ENCODE data around the gene MIP. TPM values are rescaled to one million over a fixed set of nuclear protein-coding genes. Genes with fewer than 3 reads are reported as not detected.
A peak's percentile ranks its signal among the peaks of the same experiment; 100 is the strongest.

The MIP gene
- total and polyA plus RNA-seq, 2 donors (not counting 3 experiments of a cell fraction or from before 2014, with no cell fraction given): 0.18 TPM; not detected in 1

DNA sequence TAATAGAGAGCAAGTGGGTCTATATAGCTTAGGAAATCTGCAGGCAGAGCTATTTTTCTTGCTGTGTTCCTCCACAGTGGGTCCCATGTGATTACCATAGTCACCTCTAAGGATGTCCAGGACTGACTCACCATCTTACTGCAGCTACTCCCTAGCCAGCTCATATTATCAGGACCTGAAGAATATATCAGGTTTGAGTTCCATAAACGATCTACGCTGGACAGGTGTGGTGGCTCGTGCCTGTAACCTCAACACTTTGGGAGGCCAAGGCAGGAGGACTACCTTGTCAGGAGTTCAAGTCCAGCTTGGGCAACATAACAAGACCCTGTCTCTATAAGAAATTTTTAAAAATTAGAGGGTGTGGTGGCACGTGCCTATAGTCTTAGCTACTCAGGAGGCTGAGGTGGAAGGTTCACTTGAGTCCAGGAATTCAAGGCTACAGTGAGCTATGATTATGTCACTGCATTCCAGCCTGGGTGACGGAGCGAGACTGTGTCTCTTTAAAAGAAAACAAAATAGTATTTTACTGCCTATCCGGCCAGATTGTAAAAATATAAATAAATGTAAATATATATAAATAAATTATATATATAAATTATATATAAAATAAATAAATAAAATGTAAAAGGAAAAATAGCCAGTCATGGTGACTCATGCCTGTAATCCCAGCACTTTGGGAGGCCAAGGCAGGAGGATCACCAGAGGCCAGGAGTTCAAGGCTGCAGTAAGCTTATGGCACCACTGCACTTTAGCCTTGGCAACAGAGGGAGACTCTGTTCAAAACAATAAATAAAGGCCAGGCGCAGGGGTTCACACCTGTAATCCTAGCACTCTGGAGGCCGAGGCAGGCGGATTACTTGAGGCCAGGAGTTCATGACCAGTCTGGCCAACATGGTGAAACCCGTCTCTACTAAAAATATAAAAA, 7.0 kb upstream of the MIP start:
- intact Hi-C loops (cut with micrococcal nuclease) (loop anchor here (5.0 kb wide), 1 partner anchor 194 kb away; the partner anchor contains the start of gene COQ10A), dilution Hi-C loops (cut with MboI; ENCODE audit: extremely low pct_ligation_motif_present, low sequenced_read_pairs) (no loop called here)
- Histone ChIP-seq H3K36me3 (ENCODE audit: control insufficient read depth in 2 of 2, extremely low read depth in 1 of 2, insufficient read depth in 2 of 2, low read length in 2 of 2) (no peaks in the 10 kb centered on the region), H3K27me3 (ENCODE audit: control insufficient read depth in 2 of 2, insufficient read depth in 2 of 2, low read length in 2 of 2) (no peaks in the 10 kb centered on the region), H3K9me1 (replicated peaks; ENCODE audit: control insufficient read depth, extremely low read depth, insufficient read depth, low read length) (no peaks in the 10 kb centered on the region), H3K4me1 (ENCODE audit: control insufficient read depth, extremely low read depth, insufficient read depth, low read length) (no peaks in the 10 kb centered on the region), H3K4me2 (ENCODE audit: insufficient read depth, low read length) (no peak overlapping the region), H3K4me3 (replicated peaks in 1 of 3; ENCODE audit: insufficient read depth in 1 of 3, low read depth in 1 of 3, low read length in 3 of 3) (no peak overlapping the region), H3K79me2 (ENCODE audit: control insufficient read depth, insufficient read depth, low read length) (no peaks in the 10 kb centered on the region), H3K9me3 (replicated peaks; ENCODE audit: control insufficient read depth, insufficient read depth, low read length) (no peaks in the 10 kb centered on the region), H3K9ac (replicated peaks; ENCODE audit: extremely low read depth, insufficient read depth, low read length) (no peak overlapping the region), H4K20me1 (replicated peaks; ENCODE audit: control insufficient read depth, extremely low read depth, insufficient read depth, low read length) (no peaks in the 10 kb centered on the region), H3K27ac (ENCODE audit: insufficient read depth, low read depth, low read length) (no peak overlapping the region), H2AFZ (ENCODE audit: low read depth, low read length) (peak overlapping the region; percentile 34)
- TF ChIP-seq, protein P1, sequence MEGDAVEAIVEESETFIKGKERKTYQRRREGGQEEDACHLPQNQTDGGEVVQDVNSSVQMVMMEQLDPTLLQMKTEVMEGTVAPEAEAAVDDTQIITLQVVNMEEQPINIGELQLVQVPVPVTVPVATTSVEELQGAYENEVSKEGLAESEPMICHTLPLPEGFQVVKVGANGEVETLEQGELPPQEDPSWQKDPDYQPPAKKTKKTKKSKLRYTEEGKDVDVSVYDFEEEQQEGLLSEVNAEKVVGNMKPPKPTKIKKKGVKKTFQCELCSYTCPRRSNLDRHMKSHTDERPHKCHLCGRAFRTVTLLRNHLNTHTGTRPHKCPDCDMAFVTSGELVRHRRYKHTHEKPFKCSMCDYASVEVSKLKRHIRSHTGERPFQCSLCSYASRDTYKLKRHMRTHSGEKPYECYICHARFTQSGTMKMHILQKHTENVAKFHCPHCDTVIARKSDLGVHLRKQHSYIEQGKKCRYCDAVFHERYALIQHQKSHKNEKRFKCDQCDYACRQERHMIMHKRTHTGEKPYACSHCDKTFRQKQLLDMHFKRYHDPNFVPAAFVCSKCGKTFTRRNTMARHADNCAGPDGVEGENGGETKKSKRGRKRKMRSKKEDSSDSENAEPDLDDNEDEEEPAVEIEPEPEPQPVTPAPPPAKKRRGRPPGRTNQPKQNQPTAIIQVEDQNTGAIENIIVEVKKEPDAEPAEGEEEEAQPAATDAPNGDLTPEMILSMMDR (IDR thresholded peaks at IDR 0.05; ENCODE audit: extremely low read depth in 1 of 2, insufficient read depth in 1 of 2, low read depth in 1 of 2, low read length in 2 of 2): no peak
- no peak for TF ChIP-seq FOS (IDR thresholded peaks at IDR 0.05; ENCODE audit: borderline replicate concordance, insufficient read depth, low read length)
- no peak for TF ChIP-seq EZH2 (IDR thresholded peaks at IDR 0.05; ENCODE audit: borderline replicate concordance, low read depth, low read length, severe bottlenecking)
- no peak for TF ChIP-seq JUN (IDR thresholded peaks at IDR 0.05; ENCODE audit: borderline replicate concordance, insufficient read depth, insufficient read length, low read depth)
- no peak for TF ChIP-seq GATA2 (IDR thresholded peaks at IDR 0.05; ENCODE audit: insufficient read depth, insufficient read length, low read depth, low read length)
- POLR2A ChIA-PET: no interaction called here
- FAIRE-seq (peak; percentile 40), DNase-seq (ENCODE audit: low read depth, low spot score) (no peak)
- CTCF ChIA-PET: interaction anchor here (1.0 to 5.0 kb wide), 5 partner anchors 11 to 145 kb away, joined by 3 to 60 read pairs (median 5); partner anchors contain the start of genes CNPY2, STAT2 and TIMELESS
- no TSS peak for BruUV-seq (replicated peaks)
